ENCODE measurements around the gene P4HA1.

DNA sequence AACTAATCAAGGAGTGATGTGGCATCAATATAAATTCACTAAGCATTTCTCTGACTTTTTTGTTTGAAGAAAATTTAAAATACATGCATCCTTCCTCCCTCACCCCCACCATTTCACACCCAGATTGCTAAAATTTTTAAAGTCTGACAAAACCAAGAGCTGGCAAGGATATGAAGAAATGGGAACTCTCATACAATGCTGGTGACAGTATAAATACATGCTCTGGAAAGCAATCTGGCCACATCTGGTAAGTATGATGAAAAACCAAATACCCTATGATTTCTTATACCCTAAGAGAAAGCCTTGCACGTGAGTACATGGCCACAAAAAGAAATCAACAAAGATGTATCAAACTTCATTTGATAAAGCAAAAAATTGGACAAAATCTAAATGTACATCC lies 31.2 kb downstream of the P4HA1 start:
- TF ChIP-seq, protein P1, sequence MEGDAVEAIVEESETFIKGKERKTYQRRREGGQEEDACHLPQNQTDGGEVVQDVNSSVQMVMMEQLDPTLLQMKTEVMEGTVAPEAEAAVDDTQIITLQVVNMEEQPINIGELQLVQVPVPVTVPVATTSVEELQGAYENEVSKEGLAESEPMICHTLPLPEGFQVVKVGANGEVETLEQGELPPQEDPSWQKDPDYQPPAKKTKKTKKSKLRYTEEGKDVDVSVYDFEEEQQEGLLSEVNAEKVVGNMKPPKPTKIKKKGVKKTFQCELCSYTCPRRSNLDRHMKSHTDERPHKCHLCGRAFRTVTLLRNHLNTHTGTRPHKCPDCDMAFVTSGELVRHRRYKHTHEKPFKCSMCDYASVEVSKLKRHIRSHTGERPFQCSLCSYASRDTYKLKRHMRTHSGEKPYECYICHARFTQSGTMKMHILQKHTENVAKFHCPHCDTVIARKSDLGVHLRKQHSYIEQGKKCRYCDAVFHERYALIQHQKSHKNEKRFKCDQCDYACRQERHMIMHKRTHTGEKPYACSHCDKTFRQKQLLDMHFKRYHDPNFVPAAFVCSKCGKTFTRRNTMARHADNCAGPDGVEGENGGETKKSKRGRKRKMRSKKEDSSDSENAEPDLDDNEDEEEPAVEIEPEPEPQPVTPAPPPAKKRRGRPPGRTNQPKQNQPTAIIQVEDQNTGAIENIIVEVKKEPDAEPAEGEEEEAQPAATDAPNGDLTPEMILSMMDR (conservative IDR thresholded peaks at IDR 0.05; ENCODE audit: low read length), result no peak
- no peak for TF ChIP-seq EZH2phosphoT487 (IDR thresholded peaks at IDR 0.05; ENCODE audit: borderline replicate concordance, low read depth, low read length)

Data from OCI-LY7 (cell line).